GM12878 (cell line): Measurements from ENCODE around the gene SYNPO2L.
"Not testable (repeated sequence)": the region's sequence is repeated elsewhere in the genome, so short reads cannot be mapped to it uniquely, and the experiment has no call there.

ENCODE experiments used
- ATF3 ChIP-seq: IDR thresholded peaks from 2 replicates; pipeline ENCODE4 v1.6.1; 2011; ENCODE audit warnings: low read depth, mild to moderate bottlenecking, low read length, moderate library complexity, borderline replicate concordance; ENCODE audit errors: extremely low read depth
- BRCA1 ChIP-seq: IDR thresholded peaks from 2 replicates; pipeline ENCODE4 v1.6.1; 2011; ENCODE audit warnings: low read depth, low read length, improper control_type of control experiment
- CTCF ChIP-seq, 3 experiments: IDR thresholded peaks in 2 of 3; conservative IDR thresholded peaks in 1 of 3; 2 replicates each; pipeline ENCODE4 v1.5.1; 2011; ENCODE audit warnings: low read depth in 3 of 3, low read length in 3 of 3, mild to moderate bottlenecking in 3 of 3, control low read depth in 2 of 3, moderate library complexity in 2 of 3, inconsistent platforms in 1 of 3, mixed read lengths in 1 of 3; ENCODE audit not compliant: control insufficient read depth in 2 of 3, insufficient read depth in 1 of 3; ENCODE audit errors: extremely low read depth in 1 of 3
- ETV6 ChIP-seq, 2 experiments: fragments of 450-650 bp in 1 of 2; IDR thresholded peaks in 1 of 2; conservative IDR thresholded peaks in 1 of 2; 2 replicates each; pipeline ENCODE4 v1.6.1; 2014; ENCODE audit warnings: antibody characterized with exemption in 1 of 2, borderline replicate concordance in 1 of 2, low read depth in 1 of 2, mild to moderate bottlenecking in 1 of 2, moderate library complexity in 1 of 2
- HDAC2 ChIP-seq: fragments of 200-600 bp; sonication (generic); IDR thresholded peaks from 2 replicates; pipeline ENCODE4 v1.6.1; 2017
- MAX ChIP-seq: IDR thresholded peaks from 2 replicates; pipeline ENCODE4 v1.6.1; 2012; ENCODE audit warnings: low read depth, low read length, improper control_type of control experiment
- NR2C2 ChIP-seq: IDR thresholded peaks from 2 replicates; pipeline ENCODE4 v1.6.1; 2011; ENCODE audit warnings: borderline replicate concordance, low read depth; ENCODE audit not compliant: control insufficient read depth, insufficient read length
- PBX3 ChIP-seq: IDR thresholded peaks from 2 replicates; pipeline ENCODE4 v1.6.1; 2011; ENCODE audit warnings: mild to moderate bottlenecking, low read depth, low read length, moderate library complexity; ENCODE audit not compliant: insufficient replicate concordance
- SIN3A ChIP-seq: IDR thresholded peaks from 2 replicates; pipeline ENCODE4 v1.6.1; 2012; ENCODE audit warnings: low read depth, low read length, improper control_type of control experiment
- SMC3 ChIP-seq: IDR thresholded peaks from 2 replicates; pipeline ENCODE4 v1.6.1; 2011; ENCODE audit warnings: low read length, improper control_type of control experiment, borderline replicate concordance
- SRF ChIP-seq, 2 experiments: IDR thresholded peaks; 2 replicates each; pipeline ENCODE4 v1.6.1; 2011; ENCODE audit warnings: low read depth in 2 of 2, low read length in 2 of 2, mild to moderate bottlenecking in 1 of 2, moderate library complexity in 1 of 2

- not testable (repeated sequence) for TF ChIP-seq BRCA1; CTCF (IDR thresholded peaks at IDR 0.05 in 2 of 3, conservative IDR thresholded peaks at IDR 0.05 in 1 of 3; ENCODE audit: control insufficient read depth in 2 of 3, extremely low read depth in 1 of 3, insufficient read depth in 1 of 3, low read depth in 3 of 3, low read length in 3 of 3); PBX3; ETV6 (conservative IDR thresholded peaks at IDR 0.05 in 1 of 2, IDR thresholded peaks at IDR 0.05 in 1 of 2; ENCODE audit: borderline replicate concordance in 1 of 2, low read depth in 1 of 2); MAX; NR2C2; HDAC2; SRF (IDR thresholded peaks at IDR 0.05; ENCODE audit: low read depth in 2 of 2, low read length in 2 of 2); ATF3; SIN3A; SMC3
Observed at GRCh38 chr10:73690755-73691154, 34.9 kb upstream of the SYNPO2L start.
